HG03097 (cell line): ENCODE measurements around the gene TRPM4.
"Not testable (repeated sequence)": the region's sequence is repeated elsewhere in the genome, so short reads cannot be mapped to it uniquely, and the experiment has no call there.

Experiments
- ATAC-seq: cut with Tn5 transposase; IDR thresholded peaks from one replicate; pipeline ENCODE4 v1.9.1; 2021; ENCODE audit not compliant: unreplicated experiment, low FRiP score

TRPM4 gene

DNA sequence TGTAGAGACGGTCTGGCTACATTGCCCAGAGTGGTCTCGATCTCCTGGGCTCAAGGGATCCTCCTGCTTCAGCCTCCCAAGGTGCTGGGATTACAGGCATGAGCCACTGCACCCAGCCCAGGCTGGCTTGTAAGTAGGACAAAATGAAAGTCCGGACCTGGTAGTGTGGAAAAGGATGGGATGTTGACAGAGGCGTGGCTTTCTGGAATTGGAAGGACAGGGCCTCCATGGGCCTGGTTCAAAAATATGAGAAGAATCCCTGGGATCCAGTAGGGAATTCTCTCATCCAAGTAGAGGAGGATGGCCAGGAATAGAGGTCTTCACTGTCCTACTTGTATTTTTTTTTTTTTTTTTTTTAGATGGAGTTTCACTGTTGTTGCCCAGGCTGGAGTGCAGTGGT, 64.9 kb downstream of the TRPM4 start:
- ATAC-seq, result no peak

DNA sequence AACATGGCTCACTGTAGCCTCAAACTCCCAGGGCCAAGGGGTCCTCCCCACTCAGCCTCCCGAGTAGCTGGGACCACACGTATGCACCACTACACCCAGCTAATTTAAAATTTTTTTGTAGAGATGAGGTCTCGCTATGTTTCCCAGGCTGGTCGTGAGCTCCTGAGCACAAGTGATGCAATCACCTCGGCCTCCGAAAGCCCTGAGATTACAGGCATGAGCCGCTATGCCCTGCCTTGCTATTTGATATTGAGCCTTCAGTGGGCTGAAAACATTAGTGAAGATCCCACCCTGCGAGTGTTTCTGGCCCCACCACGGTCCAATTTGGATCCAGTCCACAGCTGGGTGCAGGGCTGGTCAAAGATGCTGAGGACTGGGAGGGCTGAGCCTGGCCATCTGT, 65.9 kb downstream of the TRPM4 start:
- ATAC-seq, result no peak

DNA sequence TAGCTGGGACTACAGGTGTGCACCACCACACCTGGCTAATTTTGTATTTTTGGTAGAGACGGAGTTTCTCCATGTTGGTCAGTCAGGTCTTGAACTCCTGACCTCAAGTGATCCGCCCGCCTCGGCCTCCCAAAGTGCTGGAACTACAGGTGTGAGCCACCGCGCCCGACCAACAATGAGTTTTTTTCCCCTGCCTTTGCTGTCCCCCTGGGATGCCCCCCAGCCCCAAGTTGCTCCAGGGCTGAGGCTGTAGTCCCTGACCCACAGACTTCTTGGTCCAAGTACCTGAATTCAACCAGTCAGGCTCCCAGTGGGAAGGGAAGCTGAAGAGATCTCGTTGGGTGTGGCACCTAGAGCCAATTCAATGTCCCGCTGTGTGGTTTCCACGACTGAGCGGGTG, 66.8 kb downstream of the TRPM4 start:
- not testable (repeated sequence) for ATAC-seq

DNA sequence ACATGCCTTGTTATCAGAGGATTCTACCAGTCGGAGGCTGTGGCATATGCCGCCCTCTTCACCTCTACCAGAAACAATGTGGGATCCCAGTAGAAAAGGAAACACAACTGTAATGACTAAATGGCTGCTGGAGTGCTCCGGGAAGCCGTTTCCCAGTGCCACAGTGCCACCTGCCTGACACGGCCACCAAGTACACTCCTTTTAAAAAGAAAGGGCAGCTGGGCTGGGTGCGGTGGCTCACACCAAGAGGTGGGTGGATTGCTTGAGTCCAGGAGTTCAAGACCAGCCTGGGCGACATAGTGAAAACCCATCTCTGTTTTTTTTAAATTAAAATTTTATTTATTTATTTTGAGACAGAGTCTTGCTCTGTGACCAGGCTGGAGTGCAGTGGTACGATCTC, 67.3 kb downstream of the TRPM4 start:
- no peak for ATAC-seq

DNA sequence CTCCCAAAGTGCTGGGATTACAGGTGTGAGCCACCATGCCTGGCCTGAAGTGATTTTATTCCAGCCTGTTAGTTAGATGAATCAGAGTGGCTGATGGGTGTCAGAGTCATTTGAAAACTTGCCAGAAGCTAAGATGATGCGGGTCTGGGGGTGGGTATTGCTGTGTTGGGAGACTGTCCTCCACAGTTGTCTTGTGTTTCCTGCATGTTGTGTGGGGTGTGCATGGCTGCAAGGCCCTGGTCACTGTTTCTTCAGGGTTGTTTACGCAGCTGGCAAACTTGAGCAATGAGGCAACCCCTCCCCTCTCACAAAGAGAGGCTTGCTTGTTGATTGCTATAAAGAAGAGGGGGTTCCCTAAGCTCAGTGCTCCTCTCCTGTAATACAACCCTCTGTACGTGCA, 71.8 kb downstream of the TRPM4 start:
- ATAC-seq, result no peak

DNA sequence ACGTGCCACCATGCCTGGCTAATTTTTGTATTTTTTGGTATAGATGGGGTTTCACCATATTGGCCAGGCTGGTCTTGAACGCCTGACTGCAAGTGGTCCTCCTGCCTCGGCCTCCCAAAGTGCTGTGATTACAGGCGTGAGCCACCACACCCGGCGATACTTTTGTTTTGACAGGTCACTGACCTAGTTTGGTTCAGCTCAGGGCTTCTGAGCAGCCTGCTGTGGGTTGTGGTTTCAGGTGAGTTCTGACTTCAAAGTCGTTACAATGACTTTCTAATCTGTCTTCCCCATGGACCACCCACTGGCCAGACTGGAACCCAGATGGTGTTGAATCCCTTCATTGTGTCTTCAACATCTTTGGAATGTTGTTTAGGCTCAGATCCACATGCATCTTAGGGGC, 73.8 kb downstream of the TRPM4 start:
- no peak for ATAC-seq

DNA sequence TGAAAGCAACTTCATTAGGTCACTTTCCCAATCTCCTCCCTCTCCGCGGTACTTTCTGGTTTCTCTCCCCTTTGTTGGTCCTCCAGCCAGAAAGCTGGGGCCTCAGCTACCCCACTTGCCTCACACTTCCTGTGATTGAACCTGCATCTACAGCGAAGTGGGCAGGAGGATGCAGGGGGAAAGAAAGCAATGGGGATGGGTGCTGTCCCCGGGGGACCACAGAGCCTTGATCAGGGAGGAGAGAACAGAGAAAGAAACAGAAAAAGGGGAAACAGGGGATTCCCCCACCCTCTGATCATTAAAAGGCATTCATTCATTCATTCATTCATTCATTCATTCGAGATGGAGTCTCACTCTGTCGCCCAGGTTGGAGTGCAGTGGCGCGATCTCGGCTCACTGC, 74.2 kb downstream of the TRPM4 start:
- ATAC-seq, result no peak

DNA sequence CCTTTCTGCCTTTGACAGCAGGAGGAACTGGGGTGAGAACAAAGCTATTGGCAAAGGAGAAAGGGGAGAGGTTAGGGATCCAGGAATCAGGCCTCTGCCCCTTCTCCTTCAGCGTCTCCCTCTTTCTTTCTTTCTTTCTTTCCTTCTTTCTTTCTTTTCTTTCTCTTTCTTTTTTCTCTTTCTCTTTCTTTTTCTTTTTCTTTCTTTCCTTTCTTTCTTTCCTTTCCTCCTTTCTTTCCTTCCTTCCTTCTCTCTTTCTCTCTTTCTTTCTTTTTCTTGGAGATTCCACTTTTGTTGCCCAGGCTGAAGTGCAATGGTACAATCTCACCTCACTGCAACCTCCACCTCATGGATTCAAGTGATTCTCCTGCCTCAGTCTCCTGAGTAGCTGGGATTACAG, 75.6 kb downstream of the TRPM4 start:
- no peak for ATAC-seq

DNA sequence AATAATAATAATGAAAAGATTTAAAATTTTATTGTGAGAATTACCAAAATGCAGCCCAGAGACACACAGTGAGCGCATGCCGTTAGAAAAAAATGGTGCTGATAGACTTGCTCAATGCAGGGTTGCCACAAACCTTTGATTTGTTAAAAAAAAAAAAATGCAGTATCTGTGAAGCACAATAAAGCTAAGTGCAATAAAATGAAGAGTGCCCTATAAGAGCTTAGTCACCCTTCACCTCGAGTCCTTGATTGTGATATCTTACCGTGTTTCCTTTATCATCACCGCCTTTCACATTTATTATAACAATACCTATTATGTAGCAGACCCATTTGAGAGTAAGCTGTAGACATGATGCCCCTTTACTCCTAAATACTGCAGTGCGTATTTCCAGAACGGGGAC, 84.2 kb downstream of the TRPM4 start:
- ATAC-seq, result no peak

DNA sequence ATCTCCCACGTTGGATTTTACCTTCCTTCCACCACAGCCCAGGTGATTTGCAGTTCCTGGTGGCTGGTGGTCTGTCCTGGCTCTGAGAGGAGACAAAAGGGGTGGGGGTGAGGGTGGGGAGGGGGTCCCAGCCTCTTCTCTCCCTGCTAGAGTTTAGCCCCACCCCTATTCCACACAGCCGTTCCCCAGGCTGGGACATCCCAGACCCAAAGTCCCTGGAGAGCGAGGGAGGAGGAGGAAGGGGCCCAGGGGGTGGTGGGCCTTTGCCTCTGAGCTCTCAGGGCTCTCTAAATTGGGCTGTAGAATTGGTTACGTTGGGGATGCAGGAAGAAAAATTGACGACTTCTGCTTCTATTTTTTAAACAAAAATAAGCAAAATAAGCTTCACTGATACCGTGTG, 85.5 kb downstream of the TRPM4 start:
- no peak for ATAC-seq

DNA sequence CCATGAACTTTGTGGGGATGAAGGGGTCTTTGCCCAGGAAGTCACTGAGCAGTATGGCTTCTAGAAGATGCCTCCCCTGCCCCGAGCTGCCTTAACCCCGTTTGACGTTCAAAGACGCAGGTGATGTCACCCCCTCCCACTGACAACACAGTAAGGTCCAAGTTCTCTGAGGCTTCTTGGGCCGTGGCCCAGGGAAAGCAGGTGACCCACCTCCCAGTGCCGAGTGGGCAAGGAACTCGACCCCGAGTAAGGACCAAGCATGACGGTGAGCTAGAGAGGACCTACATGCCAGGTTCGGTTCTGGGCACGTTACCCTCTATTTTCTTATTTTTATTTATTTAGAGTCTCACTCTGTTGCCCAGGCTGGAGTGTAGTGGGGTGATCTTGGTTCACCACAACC, 86.1 kb downstream of the TRPM4 start:
- ATAC-seq, result no peak

DNA sequence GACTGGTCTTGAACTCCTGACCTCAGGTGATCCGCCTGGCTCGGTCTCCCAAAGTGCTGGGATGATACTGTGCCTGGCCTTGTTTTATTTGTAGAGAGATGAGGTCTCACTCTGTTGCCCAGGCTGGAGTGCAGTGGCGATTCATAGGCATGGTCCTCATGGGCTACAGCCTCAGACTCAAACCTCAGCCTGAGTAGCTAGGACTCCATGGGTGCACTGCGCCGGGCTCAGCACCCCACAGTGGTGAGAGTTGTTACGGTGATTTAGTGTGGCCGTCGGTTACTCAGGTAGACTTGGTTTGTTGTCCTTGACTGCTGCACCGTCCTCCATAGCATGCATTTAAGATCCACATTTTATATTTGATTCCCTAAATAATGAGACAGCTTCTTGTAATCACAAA, 86.7 kb downstream of the TRPM4 start:
- ATAC-seq, result no peak

DNA sequence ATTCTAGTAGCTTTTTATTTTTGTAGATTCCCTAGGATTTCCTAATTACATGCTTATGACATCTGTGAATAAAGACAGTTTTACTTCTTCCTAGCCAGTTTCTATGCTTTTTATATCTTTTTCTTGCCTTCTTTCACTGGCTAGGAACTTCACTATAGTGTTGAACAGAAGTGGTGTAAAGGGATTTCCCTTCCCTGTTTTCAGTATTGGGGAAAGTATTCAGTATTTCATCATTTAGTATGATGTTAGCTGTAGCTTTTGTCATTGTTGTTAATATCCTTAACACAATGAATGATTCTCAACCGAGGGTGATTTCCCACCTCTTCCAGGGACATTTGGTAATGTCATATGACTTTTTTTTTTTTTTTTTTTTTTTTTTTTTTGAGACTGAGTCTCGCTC, 90.1 kb downstream of the TRPM4 start:
- no peak for ATAC-seq

DNA sequence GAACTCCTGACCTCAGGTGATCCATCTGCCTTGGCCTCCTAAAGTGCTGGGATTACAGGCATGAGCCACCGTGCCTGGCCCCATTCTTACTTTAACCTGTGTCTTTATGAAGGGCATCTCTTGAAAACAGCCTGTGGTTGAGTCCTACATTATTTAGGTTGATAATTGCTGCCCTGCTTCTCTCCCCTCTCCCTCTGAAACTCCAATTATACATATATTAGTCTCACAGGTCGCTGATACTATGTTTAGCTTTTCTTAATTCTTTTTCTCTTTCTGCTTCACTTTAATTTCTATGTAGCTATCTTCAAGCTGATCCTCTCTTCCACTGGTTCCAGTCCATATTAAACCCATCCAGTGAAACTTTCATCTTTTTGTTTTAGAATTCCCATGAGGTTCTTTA, 92.3 kb downstream of the TRPM4 start:
- ATAC-seq, result no peak

DNA sequence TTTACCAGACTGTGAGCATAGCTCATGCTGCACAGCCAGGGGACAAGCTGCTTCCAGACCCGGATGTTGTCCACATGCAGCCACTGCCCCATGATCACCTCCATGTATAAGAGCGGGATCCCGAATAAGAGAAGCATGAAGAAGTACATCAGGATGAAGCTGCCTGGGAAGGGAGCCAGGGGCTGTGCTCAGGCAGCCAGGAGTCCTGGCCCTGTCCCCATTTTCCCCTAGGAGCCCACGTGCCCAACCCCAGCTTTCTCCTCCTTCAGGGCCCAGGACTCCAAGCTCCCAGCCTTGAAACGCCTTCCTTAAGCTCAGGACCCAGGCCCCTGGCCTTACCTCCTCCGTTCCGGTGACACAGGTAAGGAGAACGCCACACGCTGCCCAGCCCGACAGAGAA, 98.1 kb downstream of the TRPM4 start:
- ATAC-seq, result no peak

DNA sequence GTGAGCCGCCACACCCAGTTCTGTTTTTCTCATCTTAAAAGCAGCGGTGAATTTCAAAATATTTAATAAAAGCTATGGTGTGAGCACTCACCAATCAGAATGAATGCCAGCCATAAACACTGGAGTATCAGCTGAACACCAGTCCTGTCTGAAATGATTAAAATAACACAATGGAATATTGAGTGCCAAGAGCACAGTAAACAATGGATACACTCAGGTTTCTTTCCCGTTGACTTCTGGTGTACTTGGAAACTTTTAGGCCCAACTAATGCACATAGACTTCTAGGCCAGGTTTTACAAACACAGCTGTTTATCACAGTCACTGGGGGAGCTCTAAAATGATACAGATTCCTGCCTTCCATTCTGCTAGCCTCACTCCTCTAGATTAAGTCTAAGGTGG, 99.1 kb downstream of the TRPM4 start:
- no peak for ATAC-seq
